Transverse colon (tissue), 4 donors: ENCODE data around the gene CSH1.
"Not testable (repeated sequence)": the region's sequence is repeated elsewhere in the genome, so short reads cannot be mapped to it uniquely, and the experiment has no call there.

Experiments used
- EP300 ChIP-seq: sonication (generic); formaldehyde crosslinking; IDR thresholded peaks from one replicate; pipeline ENCODE4 v1.6.1; 2017; ENCODE audit warnings: antibody characterized with exemption, low read depth
- POLR2A ChIP-seq: fragments of 450-650 bp; IDR thresholded peaks from one replicate; pipeline ENCODE4 v1.6.1; 2016; ENCODE audit warnings: antibody characterized with exemption, mild to moderate bottlenecking, moderate library complexity
- POLR2AphosphoS5 ChIP-seq, 3 donors: sonication (generic); formaldehyde crosslinking; IDR thresholded peaks; one replicate each; pipeline ENCODE4 v1.6.1; 2016; ENCODE audit warnings: antibody characterized with exemption in 3 of 3
- TF ChIP-seq, protein P1 (sequence below), 5 experiments: fragments of 200-600 bp in 3 of 5; fragments of 450-650 bp in 2 of 5; sonication (generic) in 3 of 5; IDR thresholded peaks; 1 replicate in 2 of 5; 2 replicates in 3 of 5; pipeline ENCODE4 v1.5.1; 2016 to 2017; ENCODE audit warnings: antibody characterized with exemption in 5 of 5, inconsistent platforms in 3 of 5, mild to moderate bottlenecking in 2 of 5, moderate library complexity in 1 of 5

DNA sequence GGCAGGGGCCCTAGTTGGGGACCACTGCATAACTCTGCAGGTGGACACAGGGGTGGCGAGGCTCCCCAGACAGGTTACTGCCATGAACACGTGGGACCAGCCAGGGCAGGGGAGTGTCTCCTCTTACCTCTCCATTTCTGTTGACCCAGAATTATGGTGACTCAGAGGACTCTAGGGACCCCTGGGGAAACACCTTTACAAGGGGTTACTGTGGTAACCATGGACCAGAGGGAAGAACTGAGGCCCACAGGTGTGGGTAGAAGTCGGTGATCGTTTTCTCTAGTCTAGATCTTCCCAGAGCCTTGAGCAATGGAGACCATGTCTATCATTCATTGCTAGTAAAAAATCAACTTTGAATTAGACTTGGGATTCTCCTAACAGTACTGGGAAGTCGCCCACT is 24.4 kb upstream of the CSH1 start:
- TF ChIP-seq, protein P1, sequence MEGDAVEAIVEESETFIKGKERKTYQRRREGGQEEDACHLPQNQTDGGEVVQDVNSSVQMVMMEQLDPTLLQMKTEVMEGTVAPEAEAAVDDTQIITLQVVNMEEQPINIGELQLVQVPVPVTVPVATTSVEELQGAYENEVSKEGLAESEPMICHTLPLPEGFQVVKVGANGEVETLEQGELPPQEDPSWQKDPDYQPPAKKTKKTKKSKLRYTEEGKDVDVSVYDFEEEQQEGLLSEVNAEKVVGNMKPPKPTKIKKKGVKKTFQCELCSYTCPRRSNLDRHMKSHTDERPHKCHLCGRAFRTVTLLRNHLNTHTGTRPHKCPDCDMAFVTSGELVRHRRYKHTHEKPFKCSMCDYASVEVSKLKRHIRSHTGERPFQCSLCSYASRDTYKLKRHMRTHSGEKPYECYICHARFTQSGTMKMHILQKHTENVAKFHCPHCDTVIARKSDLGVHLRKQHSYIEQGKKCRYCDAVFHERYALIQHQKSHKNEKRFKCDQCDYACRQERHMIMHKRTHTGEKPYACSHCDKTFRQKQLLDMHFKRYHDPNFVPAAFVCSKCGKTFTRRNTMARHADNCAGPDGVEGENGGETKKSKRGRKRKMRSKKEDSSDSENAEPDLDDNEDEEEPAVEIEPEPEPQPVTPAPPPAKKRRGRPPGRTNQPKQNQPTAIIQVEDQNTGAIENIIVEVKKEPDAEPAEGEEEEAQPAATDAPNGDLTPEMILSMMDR (IDR thresholded peaks at IDR 0.05): not testable (repeated sequence)
- TF ChIP-seq POLR2A; POLR2AphosphoS5 (IDR thresholded peaks at IDR 0.05); EP300: not testable (repeated sequence)
